HG02884 (cell line): ENCODE results near the gene ANO2.

Source experiments
- ATAC-seq: cut with Tn5 transposase; IDR thresholded peaks from one replicate; pipeline ENCODE4 v1.9.1; 2021; ENCODE audit warnings: mild to moderate bottlenecking, moderate library complexity; ENCODE audit not compliant: unreplicated experiment

The ANO2 gene

DNA sequence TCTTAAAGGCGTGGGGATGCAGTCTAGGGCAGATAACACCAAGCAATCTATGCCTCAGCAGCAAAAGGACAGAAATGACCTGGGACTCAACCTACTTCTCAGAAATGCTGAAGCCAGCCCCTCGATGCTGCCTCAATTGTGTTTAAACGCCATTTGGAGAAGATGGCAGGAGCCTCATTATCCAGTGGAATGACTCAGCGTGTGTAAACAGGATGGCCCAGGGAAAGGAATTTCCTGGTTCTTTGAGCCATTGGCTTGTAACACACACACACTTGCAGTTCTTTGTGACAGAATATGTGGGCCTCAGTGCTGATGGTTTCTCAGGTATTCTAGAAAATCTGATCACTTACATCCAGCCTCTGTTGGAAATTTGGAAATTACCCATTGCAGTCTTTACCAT is 358.9 kb downstream of the ANO2 start:
- no peak for ATAC-seq

DNA sequence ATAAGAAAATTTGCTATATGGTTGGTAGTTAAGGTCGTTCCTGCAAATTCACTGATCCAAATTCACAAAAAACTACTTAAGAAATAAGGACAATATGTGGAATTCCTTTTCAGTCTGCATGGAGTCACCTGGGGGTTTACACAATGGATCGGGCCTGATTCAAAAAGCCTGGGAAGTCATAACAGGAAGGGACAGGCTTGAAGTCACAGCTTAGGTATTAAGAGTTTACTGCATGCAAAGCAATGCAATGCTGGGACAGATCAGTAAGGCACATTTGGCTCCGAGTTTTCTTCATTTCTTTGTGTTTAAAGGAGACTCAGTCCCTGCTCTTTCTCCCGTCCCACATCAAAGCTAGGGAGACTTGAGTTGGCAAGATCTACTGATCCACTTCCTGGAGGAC is 359.9 kb downstream of the ANO2 start:
- ATAC-seq = no peak

DNA sequence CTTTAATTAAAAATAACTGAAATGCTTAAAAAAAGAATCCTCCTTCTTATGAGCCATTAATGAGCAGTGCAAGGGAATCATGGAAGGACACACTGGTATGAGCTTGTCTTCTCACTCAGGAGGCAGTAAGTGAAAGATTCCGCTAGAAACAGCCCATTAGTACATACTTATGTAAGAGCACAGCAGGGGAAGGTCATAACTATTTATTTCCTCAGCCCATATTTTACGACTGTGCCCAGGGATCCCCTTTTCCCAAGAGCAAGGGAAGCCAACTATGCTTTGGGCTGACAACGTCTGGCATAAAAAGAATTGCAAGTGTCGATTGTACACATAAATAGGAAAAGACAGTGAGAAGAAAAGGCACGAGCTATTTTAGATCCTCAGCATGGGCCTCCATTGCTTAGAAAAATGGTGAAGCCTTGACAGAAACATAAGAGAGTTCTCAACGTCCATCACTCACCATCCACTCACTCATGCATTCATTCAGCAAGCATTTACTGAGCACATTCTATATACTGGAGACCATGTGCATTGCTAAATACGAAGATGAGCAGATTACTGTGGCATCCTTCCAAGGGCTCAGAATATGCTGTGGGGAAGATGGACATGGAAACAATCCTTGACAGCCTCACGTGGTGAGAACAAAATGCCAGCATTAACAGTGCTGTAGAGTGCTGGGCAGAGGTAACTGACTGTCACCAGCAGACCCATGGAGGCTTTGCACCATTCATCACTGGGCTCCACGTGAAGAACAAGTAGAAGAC is 360.5 kb downstream of the ANO2 start:
- ATAC-seq = no peak

DNA sequence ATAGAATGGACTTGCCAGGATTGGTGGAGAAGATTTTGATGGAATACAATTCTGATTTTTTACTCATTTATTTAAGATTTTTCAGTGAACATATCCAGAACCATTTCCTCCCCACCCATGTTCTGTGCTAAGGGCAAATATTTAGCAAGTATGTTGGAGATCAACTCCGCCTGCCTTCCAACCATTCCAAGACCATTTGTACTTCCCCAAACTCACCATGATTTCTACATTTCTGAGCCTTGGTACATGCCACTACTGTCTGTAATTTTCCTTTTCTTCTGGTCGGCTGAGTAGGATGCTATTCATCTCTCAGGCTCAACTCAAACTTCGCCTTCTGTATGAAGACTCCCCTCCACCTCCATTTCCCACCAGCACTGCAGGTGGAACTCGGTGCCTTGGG is 362.5 kb downstream of the ANO2 start:
- ATAC-seq = no peak

DNA sequence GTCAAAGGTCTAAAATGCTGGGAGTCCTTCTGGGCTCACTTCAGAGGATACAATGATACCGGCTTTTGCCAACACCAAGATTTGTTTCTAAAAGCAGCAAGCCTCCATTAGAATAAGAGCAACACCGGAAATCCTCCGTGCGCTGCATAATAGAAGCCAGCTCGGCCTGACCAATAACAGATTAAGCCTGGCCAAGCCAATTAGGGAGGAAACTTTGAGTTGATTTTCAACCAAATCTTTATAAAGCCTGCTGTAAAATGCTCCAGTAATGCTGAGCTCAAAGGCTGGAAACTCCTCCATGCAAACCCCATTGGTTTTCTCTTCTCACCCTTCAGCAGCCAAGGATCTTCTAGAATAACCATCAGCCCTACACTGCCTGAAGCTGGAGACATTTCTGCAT is 363.0 kb downstream of the ANO2 start:
- no peak for ATAC-seq

DNA sequence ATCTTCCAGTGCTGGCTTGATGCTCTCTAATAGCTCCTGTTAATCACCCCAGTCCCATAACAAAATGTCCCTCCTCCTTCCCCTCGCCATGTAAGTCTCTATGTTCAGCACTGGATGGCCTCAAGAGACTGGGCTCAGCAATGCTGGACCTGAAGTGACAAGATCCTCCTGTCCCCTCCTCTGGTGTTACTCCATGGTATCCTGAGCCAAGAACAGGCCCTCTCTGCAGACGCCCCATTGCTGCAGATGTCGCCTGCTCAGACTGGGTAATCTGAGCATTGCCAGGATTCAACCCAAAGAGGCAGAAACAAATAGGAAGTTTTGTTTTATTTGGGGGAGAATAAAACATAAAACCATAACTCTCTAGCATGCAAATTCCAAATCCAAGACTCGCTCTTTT is 363.4 kb downstream of the ANO2 start:
- ATAC-seq = no peak

DNA sequence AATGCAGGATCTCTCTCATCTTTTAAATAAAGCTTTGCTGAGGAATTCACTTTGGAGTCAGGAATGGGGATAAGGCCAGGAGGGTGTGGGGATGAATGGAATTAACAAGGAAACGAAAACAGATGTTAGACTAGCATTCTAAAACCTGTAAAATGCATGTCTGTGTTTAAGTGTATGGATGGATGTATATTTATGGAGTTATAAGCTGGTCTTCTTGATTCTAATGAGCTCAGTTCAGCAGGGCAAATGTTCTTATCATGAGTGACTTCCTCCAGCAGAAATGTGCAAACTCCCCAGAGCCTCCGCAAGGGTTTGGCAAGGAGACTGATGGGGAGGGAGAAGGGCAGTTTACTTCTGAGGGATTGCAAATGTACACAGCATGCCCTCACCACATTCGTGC is 364.0 kb downstream of the ANO2 start:
- ATAC-seq = no peak

DNA sequence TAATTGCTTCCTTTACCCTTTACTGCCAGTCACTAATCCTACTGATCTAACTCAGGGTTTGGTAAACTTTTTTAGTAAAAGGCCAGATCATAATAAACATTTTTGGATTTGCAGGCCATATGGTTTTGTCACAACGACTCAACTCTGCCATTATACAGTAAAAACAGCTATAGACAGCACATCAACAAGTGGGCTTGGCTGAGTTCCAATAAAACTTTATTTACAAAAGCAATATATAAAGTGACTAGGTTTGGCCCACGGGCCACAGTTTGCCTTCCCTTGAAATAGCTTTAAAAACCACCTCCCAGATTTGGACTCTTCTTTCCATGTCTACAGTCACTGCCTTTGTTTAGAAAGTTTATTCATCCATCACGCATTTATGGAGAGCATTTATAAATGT is 366.3 kb downstream of the ANO2 start:
- ATAC-seq = no peak

DNA sequence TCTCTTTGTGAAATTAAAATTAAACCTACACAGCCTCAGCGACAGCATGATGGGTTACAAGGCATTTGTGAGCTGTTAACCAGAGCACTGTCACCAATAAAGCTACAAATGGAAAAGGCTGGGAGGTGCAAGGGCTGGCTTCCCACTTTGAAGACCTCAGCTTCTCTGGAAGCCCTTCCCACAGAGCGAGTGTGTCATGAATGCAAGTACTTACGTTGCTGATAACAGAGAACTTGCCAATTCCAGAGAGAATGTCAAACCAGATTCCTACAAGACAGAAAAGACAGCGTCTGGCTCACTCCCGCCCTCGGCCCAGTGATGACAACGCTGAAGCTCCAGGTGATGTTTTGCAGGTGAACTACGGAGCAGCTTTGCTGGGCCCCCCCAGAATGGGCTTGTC is 367.3 kb downstream of the ANO2 start:
- ATAC-seq = no peak

DNA sequence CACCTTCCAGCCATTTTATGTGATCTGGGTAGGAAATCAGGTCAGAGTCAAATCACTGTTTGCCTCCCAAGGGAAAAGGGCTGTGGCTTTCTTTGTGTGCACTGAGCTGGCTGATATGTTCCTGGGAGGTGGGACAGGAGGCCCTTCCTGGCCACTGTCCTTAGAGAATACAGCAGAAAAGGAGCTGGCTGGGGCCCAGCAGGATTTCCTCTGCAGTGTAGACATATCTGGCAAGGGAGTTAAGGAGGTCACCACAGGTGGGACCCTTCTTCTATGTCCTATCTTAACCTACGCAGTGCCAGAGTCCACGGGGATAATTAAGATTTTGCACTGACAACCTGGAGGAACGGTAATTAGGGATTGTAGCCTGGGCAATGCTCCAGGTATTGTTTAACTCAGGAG is 367.8 kb downstream of the ANO2 start:
- no peak for ATAC-seq

DNA sequence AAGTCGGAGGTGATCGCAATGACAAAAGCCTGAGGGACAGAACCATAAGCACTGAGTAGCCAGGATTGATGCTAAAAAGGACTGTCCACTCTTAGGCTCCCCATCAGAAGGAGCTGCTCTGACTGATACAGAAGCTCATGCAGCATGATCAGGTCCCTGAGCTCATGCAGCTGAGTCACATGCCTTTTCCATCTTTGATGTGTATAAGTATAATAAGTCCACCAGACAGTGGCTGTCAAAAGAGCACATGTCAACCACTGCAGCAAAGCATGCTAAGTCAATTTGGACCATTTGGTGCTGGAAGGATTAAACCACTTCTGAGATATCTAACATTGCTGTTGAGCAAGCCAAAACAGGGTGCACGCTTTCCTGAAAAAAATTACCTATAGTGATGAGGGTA is 369.1 kb downstream of the ANO2 start:
- no peak for ATAC-seq

DNA sequence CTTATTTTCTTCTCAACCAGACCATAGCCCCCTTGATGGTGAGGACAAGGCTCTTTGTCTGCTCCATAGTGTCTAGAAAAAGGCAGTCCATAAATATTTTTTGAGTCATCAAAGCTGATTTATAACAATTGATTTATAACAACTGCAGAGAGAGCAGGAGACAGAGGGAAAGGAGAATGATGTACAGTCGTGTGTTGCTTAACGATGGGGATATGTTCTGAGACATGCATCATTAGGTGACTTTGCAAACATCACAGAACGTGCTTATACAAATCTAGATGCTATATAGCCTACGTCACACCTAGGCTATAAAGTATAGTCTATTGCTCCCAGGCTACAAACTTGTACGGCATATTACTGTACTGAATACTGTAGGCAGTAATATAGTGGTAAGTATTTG is 369.8 kb downstream of the ANO2 start:
- ATAC-seq = no peak

DNA sequence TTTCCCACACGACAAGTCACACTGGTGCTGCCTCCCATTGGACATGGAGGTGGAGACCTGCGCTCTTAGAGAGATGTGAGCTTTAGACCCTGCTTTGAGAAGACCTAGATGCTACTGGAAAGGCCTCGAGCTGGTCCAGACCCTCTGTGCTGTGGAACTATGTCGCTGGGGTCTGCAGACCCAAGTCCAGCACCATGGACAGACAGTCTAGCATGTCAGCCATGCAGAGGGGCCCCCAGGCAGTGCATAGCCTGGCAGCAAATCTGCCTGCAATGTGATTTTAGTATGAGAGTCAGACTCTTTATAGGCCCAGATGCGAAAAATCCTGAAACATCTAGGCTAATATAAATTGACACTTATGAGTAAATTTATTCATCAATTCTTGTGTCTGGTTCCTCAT is 371.7 kb downstream of the ANO2 start:
- ATAC-seq = no peak

DNA sequence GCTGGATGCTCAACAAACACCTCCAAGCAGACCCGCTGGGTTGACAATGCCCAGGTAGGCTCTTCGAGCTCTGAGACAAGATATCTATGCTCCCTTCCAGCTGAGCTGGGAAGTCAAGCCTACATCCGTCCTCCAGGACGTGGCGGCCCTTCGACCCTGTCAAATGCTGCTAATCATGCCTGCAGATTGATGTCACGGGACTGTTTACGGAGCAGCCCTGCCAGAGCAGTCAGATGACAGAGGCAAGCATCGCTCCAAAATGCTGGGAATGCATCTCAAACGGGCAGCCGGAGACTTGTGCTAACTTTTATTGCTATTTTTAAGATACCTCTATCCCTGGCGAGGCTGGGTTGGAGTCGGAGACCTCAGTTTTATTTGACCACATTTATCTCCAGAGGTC is 373.9 kb downstream of the ANO2 start:
- no peak for ATAC-seq

DNA sequence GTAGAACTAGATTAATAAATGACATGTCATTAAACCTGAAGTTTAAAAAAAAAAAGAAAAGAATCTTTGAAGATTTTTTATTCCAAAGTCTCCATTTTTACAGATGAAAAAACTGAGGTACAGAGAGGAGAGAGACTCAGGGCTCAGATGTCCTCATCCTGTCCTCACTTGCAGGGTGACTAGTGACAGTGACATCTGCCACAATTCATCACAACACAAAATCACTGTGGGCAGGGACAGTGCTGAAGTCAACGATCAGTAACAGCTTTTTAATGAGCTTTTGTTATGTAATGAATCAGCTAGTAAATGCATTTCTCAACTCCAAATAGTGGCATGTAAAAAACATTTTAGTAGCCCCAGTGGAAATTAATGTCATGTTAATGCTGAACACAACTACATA is 374.6 kb downstream of the ANO2 start:
- ATAC-seq = no peak

DNA sequence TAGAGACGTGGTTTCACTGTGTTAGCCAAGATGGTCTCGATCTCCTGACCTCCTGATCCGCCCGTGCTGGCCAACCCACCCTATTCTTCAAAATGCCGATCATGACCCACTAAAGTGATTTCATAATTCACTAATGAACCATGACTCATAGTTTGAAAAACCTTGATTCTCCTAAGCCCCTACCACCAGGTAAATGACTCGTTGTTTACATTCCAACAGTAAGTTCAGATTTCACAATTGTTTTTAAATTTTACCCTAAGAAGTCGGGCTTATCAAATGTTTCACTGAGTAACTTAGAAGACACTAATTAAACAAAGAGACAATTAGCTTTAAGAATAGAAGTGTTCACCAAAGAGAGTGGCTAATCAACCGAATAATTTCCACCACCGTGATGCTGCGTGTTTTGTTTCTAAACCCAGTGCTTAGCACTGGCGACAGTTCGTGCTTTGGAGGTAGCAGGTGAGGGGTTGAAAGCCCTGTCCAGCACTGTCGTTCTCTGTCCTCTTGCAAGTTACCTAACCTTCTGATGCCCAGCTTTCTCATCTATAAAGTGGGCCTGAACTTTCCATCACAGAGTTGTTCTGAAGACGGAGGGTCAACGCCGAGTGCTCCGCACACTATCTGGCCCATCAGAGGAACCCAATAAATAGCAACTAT is 376.6 kb downstream of the ANO2 start:
- ATAC-seq = no peak

DNA sequence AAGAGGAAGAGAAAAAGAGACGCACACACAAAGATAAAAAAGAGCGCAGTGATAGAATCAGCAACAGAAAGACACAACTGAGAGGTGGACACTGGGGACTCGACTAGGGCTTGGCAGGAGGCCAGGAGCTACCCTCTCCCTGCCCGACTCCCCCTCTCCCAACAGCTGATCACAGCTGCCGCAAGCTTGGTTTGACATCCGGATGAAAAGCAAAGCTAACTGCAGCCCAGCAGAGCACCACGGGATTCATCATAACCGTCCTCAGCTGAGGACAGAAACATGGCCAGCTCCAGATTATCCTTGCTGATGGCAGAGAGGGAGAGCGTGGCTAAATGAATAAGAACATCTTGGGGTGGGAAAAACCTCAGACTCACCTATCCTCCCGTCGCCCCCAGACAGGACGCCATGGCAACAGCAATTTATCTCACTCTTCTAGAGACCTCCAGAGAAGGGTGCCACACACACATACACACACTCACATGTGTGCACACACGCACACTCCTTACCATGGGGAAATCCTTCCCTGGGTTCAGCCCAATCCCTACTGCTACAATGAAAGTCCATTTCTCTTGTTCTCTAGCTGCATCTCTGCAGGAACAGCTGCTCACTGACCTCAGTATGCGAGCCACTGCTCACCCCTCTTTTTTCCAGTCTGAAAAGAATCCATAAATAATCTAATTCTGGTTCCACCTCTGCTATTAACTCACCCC is 377.9 kb downstream of the ANO2 start:
- no peak for ATAC-seq

DNA sequence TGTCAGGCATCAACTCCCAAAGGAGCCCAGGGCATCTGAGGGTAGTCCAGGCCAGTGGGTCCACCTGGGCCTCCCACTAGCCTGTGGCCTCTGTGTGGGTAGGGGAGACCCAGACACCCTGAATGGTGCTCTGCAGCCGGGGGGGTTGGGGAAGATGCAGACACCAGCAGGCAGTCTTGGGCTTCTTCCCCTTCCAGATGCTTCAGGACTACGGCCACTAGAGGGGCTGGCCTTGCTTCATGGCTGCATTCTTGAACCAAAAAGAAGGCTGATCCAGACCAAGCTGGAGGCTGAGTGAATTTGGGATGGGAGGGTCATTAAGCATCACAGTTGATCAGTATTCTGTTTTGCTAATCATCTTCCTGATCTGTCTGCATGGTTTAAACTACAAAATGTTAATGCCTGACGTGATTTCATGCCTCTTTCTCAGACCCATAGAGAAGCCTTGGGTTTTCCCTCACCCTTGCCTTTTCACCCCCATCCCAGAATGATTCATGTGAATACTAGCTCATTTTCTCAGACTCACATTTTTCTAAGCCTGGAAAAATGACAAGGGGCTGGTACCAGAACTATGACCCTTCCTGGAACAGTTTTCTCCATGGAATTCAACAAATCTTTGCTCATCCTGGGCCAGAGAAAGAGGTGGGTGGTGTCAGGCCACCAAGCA is 379.0 kb downstream of the ANO2 start:
- ATAC-seq = no peak

DNA sequence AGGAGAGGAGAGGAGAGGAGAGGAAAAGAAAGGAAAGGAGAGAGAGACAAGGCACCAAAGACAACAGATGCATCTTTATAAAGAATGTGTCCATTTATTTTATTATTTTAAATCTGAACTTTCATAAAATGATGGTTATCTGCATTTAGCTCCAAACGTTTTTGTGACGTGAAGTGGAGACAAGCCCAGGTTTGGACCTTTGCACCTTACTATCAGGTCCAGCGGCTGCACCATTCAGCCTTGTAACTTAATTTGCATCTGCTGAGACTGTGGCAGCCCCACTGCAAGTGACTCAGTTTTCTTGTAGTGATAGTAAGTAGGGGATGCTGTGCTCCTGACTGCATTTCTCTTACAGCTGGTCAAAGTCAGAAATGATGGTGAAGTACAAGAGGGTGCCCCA is 382.5 kb downstream of the ANO2 start:
- no peak for ATAC-seq

DNA sequence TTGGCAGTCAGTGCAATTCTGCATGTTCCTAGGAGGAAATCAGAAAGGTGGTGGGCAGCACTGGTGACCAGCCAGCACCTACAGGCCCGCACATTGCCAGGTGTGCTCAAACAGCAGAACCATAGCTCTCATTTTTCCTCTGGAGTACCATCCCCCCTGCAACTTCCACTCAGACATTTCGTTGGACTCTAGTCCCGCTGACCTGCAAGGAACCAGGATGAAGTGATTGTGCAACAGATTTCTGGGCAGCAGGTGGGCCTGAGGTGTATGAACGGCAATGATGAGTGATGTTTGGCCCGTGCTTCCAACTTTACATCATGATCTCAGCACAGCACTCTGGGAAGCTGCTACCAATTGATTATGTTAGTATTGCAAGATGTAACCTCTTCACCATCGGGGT is 383.2 kb downstream of the ANO2 start:
- no peak for ATAC-seq

DNA sequence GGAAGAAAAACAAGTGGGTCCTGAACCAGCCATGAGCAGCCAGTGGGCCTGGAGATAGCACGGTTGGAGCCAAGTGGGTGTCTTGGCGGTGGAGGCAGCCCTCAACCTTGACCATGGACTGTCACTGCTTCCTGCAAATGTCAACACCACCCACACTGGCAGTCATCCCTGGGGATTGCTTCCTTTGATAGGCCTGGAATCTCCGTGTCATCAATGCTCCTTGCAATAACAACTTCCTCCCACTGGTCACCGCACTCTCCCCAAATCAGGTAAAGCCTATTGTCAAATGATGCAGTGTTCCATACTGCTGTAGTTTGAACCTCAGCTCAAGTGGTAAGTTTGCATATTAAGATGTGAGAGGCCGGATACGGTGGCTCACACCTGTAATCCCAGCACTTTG is 384.0 kb downstream of the ANO2 start:
- ATAC-seq = no peak

DNA sequence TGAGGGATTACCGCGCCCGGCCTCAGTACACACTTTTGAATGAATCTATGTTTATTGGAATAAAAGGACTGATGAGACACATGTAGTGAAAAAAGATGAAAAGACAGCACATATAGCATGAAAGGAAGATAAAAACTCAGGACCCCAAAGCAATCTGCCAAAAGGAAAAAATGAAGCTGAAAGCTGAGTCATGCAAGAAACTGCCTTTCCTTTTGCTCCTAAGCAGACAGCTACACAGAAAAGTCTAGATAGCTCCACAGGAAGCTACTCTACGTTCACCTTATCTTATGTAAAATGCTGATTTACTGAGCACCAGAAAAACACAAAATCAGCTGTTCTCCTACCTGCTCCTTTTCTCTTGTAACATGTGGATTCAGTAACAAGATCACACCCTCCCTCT is 384.8 kb downstream of the ANO2 start:
- no peak for ATAC-seq
